DMS79 (cell line): Measurements from ENCODE around the gene MFSD2B.
"Not testable (repeated sequence)": the region's sequence is repeated elsewhere in the genome, so short reads cannot be mapped to it uniquely, and the experiment has no call there.

Experiments
- DNase-seq: peaks from one replicate; lab custom pipeline; 2025; lab: John Stamatoyannopoulos, UW

Gene MFSD2B, protein sequence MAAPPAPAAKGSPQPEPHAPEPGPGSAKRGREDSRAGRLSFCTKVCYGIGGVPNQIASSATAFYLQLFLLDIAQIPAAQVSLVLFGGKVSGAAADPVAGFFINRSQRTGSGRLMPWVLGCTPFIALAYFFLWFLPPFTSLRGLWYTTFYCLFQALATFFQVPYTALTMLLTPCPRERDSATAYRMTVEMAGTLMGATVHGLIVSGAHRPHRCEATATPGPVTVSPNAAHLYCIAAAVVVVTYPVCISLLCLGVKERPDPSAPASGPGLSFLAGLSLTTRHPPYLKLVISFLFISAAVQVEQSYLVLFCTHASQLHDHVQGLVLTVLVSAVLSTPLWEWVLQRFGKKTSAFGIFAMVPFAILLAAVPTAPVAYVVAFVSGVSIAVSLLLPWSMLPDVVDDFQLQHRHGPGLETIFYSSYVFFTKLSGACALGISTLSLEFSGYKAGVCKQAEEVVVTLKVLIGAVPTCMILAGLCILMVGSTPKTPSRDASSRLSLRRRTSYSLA

DNA sequence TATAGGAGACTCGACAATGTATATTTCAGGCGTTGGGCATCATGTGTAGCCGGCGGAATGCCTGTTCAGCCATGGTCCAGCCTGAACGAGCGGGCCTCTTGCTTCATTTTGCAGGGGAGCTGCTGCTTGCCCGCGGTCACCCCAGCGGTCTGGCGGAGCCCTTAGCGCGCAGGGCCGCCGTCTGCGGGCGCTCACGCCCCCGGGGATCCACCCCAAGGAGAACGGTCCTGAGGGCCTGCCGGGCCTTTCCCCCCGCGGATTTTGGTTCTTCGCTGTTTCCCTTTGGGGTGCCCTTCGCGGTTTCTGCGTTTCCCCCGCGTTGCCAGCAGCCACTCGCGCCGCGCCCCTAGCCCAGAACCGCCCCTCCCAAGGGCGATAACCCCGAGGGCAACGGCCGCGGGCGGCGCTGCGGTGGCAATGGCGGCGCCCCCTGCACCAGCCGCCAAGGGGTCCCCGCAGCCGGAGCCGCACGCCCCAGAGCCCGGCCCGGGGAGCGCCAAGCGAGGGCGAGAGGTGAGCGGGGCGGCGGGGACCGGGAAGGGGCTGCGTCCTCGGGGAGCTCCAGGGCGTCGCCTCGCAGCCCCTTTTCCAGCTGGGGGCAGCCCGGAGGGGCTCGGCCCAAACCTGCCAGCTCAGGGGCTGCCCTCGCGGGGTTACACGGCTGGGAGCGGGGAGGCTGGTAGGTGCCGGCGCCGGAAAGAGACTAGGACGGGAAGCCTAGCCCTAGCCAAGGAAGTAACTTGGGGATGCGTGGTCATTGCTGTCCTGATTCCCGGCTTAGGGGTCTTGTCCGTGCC lies at the start of gene MFSD2B:
Gene MFSD2B, plus strand, starts transcription at position 406 of the 797 bp plus-strand sequence. Its CDS starts 12 bp downstream, at position 418.
- DNase-seq, result no peak

DNA sequence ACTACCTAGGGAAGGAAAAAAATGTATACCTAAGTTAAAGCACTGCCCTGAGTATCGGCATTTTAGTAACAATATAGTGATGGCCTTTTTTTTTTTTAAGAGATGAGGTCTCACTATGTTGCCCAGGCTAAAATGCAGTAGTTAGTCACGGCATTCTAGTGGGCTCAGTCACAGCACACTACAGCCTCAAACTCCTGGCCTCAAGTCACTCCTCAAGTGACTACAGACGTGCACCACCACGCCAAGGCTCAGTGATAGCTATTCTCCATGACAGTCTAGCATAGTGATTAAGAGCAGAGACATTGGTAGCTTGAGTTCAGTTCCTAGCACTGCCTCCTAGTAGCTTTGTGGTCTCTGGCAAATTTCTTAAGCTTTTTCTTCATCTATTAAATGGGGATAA lies 42.0 kb upstream of the MFSD2B start:
- DNase-seq, result no peak

DNA sequence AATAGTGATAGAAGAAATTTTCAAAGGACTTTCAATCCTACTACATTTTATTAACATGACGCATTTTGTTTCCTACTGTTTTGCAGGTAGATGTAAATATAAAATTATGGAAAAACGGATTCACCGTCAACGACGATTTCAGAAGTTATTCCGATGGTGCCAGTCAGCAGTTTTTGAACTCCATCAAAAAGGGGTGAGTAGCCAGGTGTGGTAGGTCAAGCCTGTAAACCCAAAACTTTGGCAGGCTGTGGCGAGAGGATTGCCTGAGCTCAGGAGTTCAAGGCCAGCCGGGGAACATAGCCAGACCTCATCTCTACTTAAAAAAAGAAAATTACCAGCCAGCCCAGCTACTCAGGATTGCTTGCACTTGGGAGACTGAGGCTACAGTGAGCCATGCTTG lies 33.0 kb upstream of the MFSD2B start:
- DNase-seq, result no peak

DNA sequence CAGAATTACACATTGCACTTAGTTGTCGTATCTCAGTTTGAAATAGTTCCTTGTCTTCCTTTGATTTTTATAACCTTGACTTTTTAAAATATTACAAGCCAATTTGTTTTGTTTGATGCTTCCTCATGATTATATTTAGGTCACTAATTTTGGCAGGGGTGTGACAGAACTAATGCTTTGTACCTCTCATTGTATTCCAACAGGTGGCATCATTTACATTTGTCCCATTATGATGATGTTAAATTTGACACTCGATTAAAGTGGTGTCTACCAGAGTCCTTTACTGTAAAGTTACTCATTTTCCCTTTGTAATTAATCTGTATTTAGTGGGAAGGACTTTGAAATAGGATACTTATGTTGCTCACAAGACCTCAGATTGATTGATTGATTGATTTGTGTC lies 21.5 kb upstream of the MFSD2B start:
- DNase-seq, result no peak

DNA sequence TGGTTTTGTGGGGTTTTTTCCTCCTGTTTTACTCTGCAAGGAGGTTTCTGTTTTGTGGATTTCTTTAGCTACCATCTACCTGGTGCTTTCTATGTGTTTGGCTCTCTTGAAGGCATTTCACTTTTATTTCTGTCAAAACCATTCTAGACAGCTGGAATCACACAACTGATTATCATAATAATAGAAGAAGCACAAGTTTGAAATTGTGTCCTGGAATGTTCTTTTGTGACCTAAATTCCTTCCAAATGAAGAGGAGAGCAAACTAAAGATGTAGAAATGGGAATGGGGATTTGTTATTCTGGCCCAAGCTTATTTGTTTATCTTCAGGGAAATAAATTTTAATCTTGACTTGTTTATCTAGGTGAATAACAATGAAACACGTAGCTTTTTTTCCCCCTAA lies 17.0 kb upstream of the MFSD2B start:
- DNase-seq, result no peak

DNA sequence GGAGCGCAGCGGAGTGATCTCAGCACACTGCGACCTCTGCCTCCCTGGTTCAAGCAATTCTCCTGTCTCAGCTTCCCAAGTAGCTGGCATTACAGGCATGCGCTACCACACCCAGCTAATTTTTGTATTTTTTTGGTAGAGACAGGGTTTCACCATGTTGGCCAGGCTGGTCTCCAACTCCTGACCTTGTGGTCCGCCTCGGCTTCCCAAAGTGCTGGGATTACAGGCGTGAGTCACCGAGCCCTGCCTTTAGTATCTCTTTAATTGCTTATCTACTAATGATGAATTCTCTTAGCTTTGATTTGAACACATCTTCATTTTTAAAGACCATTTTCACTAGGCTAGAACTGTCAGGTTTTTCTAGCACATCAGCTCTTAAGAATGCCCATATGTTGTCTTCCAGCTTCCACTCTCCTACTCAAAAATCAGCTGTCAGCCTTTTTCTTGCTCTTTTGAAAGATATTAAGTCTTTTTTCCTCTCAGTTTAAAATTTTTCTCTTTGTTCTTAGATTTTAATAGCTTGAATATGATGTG lies 16.1 kb upstream of the MFSD2B start:
- no peak for DNase-seq

DNA sequence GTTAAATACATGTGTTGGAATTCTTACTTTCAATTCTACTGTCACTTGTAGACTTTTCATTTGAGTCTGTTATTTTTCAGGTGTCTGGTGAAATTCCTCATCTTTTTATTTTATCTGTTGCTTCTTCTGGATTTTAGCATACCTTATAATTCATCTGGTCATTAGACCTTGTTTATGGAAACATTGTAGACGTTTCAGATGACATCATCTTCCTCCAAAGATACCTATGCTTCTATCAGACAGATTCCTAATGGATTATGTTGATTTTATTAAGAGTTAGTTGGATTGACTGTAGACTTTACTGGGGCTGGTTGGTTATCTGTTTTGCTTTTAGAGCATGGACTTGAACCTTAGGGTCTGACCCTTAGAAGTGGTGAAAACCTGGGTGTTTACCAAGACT lies 15.3 kb upstream of the MFSD2B start:
- no peak for DNase-seq

DNA sequence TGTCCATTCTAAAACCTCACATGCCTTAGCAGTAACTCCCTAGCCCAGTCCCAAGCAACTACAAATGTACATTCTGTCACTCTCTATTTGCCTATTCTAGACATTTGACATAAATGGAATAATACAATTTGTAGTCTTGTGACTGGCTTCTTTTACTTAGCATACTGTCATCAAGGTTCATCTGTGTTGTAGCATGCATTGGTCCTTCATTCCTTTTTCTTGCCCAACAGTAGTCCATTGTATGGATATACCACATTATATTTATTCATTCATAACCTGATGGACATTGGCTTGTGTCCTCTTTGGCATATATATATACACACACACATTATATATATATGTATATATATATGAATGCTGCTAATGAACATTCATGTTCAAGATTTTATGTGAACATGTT lies 2.2 kb upstream of the MFSD2B start:
- no peak for DNase-seq

DNA sequence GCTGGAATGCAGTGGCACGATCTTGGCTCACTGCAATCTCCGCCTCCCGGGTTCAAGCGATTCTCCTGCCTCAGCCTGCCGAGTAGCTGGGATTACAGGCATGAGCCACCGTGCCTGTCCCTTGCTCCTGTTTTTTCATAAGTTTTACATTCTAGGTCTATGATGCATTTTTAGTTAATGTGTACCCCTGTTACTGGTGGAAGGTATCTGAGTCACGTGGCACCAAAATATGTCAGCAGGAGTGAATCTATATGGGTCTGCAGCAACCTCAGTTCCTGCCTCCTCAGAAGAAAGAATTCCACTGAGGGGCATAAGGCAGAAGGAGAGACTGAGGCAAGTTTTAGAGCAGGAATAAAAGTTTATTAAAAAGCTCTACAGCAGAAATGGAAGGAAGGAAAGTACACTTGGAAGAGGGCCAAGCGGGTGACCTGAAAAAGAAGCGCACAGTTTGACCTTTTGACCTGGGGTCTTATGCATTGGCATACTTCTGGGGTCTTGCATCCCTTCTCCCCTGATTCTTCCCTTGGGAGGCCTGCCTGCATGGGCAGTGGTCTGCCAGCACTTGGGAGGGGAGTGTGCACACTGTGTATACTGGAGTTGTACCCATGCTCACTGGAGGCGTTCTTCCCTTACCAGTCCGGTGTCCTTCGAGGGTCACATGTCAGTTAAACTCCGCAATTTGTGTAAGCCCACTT lies 1.1 kb upstream of the MFSD2B start:
- DNase-seq, result no peak

DNA sequence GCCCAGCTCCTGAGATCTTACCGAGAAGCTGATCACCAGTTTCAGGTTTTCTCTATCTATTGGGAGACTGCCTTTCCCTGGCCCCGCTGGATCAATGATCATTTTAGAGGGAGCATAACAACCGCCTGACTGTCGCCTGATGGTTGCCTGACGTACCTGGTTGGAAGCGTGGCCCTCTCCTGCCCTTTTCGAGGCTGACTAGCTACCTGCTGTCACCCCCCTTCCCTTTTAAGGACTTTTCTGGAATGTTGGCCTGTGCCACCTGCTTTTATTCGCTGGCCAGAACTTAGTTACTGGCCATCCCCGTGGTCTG lies 562 bp upstream of the MFSD2B start:
- DNase-seq, result no peak

DNA sequence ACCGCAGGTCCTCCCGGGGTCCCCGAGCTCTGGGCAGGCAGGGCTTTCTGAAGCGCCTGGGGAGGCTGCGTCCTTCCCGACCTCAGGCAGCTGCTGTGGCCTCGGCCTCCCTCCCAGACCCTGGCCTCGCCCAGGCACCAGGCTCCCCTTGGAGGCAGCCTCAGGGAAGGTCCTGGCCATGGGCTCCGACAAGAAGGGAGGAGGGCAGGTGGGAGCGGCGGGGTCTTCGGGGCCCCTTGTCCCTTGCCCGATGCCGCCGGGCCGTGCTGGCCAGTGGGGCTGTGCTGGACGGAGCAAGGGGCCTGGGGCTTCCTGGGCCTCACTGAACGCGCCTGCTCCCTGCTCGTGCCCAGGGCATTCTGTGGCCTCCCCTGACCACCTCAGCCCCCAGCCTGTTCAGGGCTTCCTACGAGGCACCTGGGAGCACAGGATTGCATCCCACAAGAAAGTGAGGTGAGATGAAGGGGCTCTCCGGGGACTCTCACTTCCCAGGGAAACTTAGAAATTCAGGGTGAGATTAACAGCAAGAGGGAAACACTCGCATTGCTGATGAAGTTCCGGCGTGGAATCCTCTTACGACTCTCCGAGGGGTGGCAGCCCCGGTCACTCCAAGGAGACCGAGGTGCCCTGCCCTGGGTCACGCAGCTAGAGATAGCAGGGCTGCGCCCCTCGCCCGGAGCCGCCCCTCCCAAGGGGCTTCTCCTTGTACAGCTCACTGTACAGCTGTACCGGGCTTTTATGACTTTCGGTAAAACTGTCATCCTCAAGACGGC lies 778 bp downstream of the MFSD2B start:
- DNase-seq, result no peak

DNA sequence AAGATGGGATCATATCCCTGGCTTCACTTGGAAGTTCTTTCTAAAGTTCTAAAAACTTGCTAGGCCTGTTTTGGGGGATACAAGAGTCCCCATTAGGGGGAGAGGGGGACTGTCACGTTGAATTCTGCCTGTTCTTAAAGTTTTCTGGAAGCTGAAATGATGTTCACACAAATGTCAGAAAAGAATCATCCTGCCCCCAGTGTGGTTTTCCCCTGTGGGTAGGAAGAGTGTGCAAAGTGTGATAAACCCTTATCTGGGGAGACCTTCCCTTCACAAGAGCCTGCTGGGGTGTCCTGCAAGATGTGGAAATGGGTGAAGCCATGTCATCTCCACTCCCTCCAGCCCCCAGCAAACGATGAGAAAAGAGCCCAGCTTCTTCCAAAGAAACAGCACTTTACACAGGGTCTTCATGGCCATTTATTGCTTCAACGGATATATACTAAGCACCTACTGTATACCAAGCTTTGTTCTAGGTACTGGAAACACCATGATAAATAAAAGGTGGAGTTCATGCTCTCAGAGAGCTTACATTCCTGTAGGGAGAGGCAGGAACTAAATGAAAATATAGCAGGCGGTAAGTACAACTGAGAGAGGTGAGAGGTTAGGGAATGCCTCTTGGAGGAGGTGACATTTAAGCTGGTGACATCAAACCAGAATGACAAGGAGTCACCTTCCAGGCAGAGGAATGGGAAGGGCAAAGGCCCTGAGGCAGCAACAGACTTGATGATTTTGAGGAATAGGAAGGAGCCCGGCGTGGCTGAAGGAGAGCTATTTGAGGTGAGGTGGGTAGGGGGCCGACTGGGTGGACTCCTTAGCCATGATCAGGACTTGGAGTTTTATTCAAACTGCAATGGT lies 1.6 kb downstream of the MFSD2B start:
- DNase-seq, result no peak

DNA sequence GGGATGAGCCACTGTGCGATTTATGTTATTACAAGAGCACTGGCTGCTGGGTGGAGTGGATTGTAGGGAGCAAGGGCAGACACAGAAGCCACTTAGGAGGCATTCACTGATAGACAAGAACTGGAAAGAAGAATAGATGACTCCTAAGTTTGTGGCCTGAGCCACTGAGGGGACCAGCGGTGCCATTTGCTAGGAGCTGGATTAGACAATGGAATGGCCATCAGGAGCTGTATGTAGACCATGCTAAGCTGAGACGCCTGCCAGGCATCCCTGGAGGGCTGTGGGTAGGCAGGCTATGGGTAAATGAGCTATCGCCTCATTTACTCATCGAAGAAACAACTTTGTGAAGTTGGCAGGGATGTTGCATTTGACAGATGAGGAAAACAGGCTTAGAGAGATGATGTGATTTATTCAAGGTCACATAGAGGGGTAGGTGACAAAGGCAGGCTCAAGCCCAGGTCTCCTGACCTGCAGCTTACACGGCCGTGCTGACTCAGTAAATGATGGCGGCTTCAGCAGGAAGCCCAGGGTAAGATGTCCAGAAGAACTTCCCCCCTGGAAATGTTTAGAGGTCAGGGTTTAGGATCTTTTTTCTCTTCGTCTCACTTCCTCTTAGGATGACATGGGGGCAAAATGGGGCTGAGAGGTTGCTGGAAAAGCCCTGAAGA lies 2.8 kb downstream of the MFSD2B start:
- no peak for DNase-seq

DNA sequence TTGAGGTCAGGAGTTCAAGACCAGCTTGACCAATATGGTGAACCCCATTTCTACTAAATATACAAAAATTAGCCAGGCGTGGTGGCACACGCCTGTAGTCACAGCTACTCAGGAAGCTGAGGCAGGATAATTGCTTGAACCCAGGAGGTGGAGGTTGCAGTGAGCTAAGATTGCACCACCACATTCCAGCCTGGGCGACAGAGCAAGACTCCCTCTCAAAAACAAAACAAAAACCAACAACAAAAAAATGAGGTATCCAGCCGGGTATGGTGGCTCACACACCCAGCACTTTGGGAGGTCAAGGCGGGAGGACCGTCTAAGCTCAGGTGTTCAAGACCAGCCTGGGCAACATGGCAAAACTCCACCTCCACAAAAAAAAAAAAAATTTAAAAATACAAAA lies 5.0 kb downstream of the MFSD2B start:
- not testable (repeated sequence) for DNase-seq

DNA sequence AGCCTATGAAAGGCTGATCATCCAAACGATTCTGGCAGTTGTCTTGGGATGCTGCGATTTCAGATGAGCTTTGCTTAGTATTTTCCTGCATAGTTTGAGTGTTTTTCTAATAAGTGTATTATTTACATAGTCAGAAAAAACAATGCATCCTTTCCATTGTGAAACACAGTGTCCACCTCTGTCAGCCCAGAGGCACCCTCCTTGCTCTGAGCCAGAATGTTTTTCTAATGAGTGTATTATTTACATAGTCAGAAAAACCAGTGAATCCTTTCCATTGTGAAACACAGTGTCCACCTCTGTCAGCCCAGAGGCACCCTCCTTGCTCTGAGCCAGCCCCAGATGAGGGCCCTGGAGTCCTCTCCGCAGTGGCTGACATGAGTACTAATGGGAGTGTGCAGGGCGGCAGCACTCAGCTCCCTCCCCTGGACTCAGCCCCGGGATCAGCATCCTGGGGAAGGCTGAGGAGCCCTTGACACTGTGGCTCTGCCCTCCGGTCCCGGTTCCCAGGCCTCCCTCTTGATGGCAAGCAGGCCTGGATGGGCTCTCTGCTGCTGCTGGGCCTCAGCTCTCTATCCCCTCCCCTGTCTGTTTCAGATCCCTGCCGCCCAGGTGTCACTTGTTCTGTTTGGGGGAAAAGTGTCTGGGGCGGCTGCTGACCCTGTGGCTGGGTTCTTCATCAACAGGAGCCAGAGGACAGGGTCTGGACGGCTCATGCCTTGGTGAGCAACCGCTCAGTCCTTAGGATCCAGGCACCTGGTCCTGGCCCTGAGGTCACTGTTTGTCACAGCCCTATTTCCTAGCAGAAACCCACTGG lies 5.9 kb downstream of the MFSD2B start:
- DNase-seq, result no peak

DNA sequence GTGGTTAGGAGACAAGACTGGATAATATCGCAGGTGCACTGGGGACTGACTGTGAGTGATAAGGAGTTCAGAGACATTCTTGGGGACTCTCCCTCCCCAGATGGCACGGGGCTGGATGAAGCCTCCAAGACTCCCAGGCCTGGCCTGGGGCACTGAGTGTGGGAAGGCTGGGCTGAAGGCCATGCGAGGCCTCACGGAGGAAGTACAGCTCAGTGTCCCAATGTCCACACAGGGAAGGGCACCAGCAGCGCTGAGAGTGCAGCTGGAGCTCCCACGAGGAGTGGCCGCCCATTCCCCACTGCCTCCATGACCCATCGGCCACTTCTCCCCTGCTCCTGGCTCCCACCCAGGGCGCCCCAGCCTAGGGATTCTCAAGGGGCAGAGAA lies 6.5 kb downstream of the MFSD2B start:
- no peak for DNase-seq

DNA sequence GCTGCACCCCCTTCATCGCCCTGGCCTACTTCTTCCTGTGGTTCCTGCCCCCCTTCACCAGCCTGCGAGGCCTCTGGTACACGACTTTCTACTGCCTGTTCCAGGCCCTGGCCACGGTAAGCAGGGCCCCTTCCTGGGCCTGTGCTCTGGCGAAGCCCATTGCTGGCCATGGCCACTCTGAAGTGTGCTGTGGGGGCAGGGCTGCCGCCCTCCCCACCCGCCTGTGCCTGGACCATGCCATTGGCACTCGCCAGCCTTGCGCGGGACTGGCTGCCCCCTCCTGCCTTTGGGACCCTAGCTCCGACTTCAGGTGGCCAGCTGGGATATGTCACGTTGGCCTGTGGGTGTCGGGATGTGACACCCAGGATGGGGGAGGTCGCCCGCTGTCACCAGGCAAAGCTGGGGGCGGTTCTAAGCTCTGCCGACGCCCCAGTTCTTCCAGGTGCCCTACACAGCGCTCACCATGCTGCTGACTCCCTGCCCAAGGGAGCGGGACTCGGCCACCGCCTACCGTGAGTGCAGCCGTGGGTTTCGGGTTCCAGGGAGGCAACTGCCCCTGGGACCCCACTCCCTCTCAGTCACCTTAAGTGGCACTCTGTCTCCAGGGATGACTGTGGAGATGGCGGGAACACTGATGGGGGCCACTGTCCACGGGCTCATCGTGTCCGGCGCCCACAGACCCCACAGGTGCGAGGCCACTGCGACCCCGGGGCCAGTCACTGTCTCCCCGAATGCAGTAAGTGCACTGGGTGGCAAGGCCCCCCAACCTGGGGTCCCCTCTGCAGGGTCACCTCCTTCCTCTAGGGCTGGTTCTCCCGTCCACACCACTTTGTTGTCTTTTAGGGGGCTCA lies 7.2 kb downstream of the MFSD2B start:
- no peak for DNase-seq

DNA sequence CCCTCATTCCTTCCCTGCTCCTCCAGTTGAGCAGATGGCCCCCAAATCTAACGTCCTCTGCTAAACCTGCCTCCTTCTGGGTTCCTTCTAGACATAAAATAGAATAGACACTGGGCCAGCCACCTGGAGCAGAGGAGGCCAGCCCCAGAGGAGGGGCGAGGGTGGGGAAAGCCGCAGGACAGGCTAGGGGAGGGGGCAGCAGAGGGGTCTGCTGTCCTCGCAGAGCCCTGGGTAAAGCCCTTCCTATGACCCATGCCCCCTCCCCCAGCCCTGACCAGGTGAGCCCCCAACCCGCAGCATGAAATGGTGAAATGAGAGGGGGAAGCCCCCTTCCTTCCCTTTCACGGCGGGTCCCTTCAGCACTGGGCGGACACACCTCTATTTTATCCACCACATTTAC lies 7.8 kb downstream of the MFSD2B start:
- DNase-seq, result no peak
